AG08396 (cell line): ENCODE results near the gene KLC3.

Source experiments
- DNase-seq: peaks from one replicate; pipeline ENCODE4 v3.0.0; 2012; ENCODE audit warnings: low spot score, mixed read lengths

KLC3 gene

DNA sequence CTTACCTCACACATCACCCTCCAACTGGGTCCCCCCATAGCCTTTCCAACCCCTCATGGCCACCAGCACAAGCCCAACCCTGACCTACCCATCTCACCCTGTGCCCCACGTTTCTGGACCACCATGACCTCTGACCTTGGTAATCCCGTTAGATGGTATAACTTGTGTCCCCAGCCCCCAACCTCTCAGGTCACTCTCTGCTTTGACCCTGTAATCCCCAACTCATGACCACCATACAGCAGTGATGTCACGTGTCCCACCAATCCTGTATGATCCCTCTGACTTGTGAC is 8.5 kb downstream of the KLC3 start:
- no peak for DNase-seq

DNA sequence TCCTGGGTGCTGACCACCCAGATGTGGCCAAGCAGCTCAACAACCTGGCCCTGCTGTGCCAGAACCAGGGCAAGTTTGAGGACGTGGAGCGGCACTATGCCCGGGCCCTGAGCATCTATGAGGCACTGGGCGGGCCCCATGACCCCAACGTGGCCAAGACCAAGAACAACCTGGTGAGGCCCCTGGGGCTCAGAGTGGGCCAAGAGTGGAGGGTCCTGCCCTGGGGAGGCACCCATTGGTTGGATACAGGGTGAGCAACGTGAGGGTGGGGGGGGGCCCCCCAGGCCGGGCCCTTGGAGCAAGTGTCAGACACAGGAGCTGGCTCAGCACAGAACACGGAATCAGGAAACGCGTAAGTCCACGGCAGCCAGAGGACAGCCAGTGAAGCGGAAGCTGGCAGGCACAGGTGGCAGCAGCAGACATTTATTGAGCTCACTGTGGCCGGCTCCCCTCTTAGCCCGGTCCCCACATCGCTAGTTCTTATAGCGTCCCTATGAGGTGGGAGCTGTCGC is 8.9 kb downstream of the KLC3 start:
- no peak for DNase-seq

DNA sequence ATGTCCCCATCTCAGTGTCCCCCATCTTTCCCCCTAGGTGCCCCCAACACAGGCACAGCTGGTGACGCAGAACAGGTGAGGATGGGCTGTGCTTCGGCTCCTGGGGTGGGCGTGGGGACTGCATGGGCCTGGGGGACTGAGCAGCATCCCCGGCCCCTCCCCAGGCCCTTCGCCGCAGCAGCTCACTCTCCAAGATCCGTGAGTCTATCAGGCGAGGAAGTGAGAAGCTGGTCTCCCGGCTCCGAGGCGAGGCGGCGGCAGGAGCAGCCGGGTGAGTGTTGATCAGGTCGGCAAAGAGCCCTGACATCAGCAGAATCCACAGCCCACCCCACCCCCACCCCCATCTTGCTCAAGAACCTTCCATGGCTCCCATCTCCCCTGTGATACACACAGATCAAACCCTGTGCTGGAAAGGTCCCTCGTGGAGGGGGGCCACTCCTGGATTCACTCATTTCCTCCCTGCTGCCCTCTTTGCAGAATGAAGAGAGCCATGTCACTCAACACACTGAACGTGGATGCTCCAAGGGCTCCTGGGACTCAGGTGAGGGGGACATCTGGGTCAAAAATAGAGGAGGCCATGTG is 10.0 kb downstream of the KLC3 start:
- DNase-seq: no peak

DNA sequence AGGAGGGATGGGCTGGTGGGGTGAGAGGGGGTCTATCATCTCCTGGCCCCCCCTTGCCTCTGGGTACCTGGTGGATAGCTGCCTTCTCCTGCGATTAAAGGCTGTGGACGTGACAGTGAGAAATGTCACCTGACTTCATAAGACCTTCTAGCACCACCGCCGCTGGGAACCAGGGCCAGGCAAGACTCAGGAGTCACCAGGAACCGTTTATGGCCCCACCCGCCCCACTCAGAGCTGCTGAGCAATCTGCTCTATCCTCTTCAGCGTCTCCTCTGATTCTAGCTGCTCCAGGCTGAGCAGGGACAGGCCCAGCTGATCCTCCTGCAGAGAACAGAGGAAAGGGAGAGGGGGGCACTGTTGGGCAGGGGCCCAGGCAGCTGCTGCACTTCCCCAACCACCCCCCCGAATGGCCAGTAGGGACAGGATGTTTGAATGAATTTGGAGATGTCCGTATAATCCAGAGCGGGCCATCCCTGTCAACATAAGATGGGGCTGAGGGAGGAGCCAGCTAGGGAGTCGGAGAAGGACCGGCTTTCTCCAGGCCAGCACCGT is 10.9 kb downstream of the KLC3 start:
- no peak for DNase-seq

DNA sequence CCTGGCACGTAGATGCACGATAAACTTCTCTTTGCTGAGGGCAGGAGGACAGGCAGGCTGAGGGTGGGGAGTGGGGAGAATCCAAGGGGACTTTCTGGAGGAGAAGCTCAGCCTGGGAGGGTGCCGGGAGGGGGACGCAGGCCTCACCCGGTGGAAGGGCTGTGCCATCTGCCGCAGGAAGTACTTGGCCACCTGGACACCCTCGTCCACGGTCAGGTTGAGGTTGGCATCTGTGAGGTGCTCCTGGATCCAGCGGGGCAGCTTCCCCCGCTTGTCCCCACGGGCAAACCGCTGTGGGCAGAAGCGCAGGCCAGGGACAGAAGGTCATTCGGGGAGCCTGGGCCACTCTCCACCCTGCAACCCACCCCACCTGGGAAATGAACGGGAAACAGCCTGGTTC is 11.5 kb downstream of the KLC3 start:
- no peak for DNase-seq

DNA sequence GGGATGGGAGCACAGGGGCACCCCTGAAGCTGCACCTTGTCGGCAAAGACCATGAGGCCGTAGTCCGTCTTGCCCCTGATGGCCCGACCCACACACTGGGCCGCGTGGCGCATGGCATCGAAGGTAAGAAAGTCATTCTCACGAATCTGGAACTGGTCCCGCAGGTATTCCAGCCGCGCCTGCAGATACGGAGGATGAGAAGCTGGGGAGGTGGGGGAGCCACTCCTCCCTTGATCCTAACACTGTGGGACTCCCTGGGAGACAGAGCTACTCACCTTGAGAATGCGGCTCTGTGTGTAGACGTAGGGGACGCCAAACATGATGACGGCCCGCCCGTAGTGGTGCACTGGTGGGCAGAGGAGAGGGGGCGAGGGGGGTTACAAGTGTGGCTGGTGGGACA is 11.9 kb downstream of the KLC3 start:
- DNase-seq: no peak

DNA sequence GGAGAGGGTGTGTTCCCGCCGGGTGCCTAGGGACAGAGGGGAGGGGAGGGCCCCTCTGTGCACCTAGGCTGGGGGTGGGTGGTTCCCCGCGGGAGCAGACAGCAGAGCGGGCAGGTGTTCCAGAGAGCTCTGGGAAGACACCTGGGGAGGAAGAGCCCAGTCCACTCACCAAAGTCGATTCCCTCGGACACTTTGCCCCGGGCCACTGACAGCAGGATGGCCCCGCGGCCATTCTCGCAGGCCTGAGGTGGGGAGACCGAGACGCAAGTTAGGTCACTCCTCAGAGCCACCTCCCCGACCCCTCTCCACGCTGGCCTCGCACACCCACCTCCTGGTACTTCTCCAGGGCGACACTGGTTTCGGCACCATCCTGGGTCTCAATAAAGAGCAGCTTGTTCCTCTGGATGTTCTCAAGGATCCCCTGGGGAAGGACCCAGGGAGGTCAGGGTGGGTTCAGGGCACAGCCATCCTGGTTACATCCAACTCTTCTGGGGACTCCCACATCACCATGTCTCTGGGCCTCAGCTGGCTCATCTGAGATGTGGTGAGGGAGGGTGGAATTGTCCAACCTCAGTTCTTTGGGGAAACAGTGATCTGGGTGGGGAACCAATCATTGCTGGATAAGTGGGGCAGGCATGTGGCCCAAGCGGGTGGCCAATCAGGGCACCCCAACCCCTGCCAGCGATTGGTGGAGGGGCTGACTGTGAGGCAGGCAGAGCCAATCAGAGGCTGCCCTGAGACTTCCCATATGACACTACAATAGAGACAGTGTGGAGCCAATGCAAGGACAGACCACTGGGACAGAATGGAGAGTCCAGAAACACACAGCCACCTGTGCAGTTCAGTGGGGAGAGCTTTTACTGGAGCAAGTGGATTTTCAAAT is 12.6 kb downstream of the KLC3 start:
- no peak for DNase-seq

DNA sequence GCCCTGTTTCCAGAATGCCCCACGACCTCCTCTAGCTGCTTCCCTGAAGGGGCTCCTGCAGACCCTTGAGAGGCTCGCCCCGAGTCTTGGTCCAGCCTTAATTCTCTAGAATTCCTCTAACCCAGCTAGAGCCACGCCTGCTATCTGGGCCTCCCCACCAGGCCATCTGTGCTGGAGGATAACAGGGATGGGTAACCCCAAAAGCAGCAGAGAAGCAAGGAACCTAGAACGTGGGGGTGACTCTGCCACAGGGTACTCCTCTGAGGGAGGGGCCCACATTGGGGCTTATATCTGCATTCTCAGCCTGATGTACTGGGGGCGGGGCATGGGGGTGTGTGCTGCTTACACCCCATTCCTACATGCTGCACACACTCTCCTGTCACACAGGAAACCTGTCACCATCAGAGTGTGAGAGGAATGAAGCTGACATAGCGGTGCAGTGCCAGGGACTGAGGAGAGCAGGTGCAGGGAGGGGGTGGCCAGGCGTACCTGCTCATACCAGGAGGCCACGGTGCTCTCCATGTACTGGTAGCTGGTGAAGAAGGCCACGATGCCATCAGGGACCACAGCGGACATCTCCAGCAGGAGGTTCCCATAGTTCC is 13.8 kb downstream of the KLC3 start:
- no peak for DNase-seq

DNA sequence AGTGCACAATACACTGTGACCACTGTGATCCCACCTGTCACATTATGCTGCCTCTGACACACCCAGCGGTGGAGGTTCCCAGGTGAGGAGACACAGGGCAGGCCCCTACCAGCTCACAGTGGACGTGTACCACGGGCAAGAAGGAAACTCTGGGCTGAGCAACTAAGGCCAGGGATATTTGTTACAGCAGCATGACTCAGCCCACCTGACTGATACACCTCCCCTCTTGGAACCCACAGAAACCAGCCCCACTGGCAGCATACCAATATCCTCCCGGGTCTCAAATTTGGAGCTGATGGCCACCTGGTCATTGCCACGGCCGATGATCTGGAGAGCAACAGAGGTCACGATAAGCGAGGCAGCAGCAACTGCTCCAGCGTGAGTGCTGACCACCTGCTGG is 14.9 kb downstream of the KLC3 start:
- DNase-seq: no peak

DNA sequence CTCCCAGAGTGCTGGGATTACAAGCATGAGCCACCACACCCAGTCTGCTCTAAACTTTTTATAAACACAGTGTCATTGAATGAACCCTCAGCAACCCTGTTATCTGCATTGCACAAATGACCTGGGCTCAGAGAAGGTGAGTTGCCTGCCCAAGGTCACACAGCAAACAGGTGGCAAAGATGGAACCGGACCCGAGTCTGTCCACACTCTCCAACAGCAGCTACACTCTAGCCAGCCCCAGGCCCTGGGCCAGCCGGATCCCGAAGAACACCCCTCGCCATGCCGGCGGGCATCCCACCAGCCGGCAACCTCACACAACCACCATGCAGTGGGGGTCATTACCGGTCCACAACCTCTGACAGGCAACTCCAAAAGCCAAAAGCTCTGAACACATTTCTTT is 15.4 kb downstream of the KLC3 start:
- DNase-seq: no peak

DNA sequence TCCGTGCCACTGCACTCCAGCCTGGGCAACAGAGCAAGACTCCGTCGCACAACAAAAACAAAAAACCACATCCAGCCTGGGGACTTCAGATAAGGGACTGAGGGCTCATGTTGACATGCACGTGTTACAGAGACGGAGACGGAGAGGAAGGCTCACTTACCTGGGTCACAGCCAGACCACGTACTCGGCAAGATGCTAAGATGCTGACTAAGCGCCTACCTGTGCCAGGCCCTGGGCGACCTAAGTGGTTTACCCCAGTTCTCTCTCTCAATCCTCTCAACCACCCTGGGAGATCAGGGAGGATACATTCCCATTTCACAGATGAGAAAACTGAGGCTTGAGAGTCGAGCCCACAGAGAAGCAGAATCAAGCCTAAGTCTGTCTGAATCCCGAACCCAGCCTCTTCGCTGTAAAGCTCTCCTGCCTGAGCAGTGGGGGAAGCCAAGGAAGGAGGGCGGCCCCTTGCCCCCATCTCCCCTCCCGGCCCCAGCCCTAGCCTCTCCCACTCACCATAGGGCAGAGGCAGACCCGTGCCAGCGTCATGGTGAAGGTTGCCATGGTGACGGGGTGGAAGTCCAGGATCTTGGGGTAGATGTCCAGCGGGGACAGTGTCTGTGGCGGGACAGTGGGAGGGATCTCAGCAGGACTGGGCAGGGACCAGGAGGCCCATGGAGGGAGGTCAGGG is 16.4 kb downstream of the KLC3 start:
- no peak for DNase-seq

DNA sequence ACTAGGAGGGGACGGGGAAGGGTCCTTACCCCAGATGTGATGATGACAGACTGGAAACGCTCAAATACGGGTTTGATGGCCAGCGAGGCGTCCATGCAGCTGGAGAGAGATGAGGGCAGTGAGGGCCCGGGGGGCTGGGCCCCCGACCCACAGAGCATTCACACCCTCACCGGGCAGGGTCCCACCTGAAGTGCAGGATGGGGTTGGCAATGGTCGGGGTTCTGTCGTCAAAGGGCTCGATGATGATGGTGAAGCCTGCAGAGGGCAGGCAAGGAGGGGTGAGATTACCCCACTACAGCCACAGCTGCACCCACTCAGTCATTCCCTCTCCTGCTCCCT is 16.9 kb downstream of the KLC3 start:
- no peak for DNase-seq

DNA sequence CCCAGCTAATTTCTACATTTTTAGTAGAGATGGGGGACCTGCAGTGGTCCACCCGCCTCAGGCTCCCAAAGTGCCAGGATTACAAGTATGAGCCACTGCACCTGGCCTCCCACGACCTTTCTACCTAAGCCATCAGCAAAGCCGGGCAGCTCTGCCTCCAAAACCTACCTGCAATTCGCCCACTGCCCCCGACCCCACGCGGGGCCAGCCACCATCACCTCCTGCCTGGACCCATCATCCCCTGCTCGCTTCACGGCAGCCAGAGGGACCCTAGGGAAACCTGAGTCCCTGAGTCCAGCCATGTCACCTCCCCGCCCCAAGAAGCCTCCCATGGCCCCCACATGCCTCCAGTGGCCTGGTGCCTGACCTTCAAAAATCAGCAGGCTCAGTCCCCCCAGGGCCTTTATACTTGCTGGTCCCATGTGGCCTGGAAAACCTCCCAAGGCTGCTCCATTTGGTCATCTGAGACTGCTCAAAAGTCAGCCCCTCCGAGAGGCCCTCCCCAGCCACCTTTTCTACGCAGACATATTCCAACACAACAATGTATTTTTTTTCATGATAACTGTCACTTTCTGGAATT is 17.8 kb downstream of the KLC3 start:
- DNase-seq: no peak

DNA sequence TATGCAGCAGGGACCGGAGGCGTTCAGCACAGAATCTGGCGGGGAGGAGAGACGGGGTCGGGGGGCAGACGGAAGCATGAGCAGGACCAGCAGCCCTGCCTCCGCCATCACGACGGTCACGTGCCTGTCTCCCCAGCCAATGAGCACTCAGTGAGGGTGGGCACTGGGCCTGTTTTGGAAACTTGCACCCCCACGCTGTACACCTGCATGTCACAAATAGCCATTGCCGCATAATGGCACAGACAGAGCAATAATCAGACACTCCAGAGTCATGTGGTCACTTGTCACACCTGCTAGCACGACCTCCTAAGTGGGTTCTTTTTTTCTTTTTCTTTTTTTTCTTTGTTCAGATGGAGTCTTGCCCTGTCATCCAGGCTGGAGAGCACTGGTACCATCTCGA is 21.1 kb downstream of the KLC3 start:
- no peak for DNase-seq

DNA sequence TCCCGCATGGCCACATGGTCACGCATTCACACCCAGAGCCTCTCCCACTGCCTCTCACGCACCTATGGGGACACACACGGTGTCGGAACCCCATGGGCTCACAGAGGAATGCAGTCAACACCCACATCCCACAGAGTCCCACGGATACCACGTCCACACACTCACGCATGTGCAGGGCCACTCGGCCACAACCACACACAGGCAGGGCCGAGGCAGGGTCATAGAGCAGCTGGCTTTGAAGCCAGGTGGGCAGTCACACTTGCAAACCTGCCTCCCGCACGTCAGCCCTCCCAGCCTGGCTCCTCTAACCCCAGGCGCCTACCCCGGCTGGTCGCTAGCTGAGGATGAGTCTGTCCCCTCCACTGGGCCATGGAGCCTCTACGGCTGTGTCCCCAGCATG is 21.7 kb downstream of the KLC3 start:
- DNase-seq: no peak

DNA sequence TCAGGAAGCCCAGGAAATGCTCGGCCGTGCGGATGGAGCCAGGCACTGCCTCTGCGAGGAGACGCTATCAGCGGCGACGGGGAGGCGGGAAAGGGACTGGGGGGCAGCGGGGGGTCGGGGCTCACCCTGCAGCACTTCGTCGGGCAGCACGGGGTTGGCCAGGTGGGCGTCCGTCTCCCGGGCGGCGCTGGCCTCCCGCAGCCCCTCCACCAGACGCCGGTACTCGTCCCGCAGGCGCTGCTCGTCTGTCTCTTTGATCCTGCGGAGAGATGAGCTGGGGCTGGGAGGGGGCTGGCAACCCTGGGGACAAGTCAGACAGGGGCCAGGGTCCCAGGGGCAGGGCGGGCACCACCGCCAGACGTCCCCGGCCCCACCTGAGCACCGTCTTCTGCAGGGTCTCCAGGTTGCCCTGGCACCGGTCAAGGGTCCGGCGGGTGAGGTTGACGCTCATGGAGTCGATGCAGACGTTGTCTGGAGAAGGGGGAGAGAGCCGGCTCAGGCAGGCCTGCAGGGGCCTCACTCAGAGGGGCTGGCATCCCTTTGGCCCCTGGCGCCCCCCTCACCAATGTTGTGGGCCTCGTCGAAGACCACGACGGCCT is 23.4 kb downstream of the KLC3 start:
- DNase-seq: no peak

DNA sequence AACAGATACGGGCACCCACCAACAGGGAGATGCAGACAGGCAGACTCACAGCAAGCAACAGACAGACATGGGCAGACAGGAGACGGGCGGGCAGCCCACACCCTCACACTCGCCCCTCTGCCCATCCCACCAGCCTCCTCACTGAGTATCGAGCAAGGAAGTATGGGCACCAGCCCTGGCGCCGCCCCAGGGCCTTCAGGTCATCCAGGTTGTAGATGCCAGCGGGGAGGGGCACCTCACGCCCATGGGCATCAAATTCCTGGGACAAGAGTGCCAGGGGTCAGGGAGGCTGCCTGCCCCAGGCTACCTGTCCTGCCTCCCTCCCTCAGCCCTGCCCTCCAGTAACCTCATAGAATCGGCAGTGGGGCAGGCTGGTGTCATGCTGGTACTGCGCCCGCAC is 24.1 kb downstream of the KLC3 start:
- DNase-seq: no peak

DNA sequence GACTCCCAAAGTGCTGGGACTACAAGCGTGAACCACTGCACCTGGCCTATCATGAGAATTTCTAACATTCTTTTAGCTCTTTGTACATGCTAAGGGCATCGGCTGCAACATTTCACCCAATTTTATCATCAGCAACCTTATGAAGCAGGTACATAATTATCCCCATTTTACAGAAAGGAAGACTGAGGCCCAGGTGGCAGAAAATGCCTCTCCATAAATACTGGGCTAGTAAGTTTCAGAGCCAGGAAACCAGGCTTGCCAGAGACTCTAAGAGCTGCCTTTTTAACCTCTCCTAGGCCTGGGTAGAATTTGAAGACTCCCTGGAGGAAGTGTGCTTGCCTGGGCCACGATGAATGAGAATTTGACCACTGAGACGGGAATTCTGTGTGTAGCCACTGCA is 27.6 kb downstream of the KLC3 start:
- no peak for DNase-seq

DNA sequence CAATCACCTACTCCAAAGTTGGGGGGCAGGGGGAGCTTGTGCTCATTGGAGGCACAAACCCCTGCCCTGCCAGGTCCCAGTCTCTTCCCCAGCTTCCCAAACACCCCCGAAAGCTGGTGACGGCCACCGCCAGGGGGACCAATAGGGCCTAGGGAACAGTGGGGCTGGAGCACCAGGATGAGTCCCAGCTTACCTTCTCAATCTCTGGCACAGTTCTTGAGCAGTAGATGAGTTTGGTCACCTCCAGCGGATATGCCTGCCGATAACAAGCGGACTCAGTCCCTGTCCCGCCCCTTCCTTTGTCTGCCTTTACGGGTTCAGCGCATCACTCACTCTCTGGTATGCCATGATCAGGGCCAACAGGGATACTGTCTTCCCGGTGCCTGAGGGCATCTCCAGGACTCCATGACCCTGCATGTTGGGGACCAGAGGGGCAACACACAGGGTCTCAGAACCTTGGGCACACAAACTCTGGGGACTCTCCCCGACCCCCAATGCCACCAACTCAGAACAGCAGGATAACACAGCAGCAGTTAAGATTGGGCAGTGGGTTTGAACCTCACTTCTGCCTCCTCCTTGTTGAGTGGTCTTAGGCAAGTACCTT is 28.3 kb downstream of the KLC3 start:
- DNase-seq: no peak

DNA sequence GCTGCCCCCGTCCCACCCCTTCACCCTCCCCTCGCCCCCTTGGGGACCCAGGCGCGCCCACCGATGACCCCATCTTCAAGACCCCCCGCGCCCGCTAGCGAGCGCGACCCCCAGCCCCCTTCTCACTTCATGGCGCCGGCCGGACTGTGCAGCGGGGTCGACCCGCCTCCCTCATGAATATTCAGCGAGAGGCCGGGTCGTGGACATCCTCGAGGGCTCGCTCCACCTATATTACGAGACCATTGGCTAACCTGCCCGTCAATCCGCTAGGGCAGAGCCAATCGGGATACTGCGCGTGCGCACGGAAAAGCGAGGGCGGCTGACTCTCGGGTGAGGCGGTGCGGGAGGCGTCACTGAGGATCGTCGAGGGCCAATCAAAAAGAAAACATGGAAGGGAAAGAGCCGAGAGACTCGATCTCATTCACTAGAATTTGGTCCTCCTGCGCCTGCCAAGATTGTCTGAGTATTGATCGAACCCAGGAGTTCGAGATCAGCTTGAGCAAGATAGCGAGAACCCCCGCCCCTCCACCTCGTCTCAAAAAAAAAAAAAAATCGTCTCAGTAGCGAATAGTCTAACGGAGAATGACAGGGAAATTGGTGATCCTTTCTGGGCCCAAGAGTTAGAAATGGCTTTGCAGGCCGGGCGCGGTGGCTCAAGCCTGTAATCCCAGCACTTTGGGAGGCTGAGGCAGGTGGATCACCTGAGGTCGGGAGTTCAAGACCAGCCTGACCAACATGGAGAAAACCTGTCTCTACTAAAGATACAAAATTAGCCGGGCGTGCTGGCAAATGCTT is 30.1 kb downstream of the KLC3 start, which contains the start of gene ERCC2:
ERCC2 (minus strand) TSS at position 164 of the 795 bp plus-strand sequence; CDS start at position 131, 33 bp downstream.
- DNase-seq: peak; percentile 100
